ENCODE measurements around the gene DYNLT4.

Gene DYNLT4

DNA sequence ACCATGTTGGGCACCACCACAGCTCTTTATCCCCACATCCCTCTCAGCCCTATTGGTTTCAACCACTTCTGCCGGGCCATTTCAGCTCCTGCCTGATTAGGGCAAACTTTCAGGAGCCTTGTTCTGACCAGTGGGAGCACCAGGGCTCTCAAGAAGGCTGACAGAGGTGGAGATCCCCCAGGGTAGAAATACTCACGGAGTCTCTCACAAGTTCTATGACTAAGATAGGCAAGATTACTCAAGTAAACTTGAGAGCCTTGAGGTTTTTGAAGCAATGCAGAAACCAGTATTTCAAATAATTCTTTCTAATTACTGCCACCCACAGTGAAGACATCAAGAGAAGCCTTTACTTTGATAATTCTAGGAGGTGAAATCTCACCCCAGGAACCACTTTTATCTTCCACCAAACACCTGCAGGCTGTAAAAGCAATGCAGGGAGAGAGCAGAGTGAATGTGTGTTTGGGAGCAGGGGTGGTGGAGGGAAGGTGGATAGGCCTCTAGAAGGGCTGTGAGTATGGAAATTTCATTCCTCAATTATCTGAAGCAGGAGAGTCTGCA, 42.5 kb upstream of the DYNLT4 start:
- Histone ChIP-seq H3K9me3 (ENCODE audit: severe bottlenecking) (no peaks in the 10 kb centered on the region), H3K4me3 (ENCODE audit: low read depth, low read length) (no peak overlapping the region), H3K27me3 (ENCODE audit: insufficient read depth, low read depth, severe bottlenecking) (no peaks in the 10 kb centered on the region), H3K36me3 (no peaks in the 10 kb centered on the region), H3K27ac (no peak overlapping the region)
- TF ChIP-seq, protein P1, sequence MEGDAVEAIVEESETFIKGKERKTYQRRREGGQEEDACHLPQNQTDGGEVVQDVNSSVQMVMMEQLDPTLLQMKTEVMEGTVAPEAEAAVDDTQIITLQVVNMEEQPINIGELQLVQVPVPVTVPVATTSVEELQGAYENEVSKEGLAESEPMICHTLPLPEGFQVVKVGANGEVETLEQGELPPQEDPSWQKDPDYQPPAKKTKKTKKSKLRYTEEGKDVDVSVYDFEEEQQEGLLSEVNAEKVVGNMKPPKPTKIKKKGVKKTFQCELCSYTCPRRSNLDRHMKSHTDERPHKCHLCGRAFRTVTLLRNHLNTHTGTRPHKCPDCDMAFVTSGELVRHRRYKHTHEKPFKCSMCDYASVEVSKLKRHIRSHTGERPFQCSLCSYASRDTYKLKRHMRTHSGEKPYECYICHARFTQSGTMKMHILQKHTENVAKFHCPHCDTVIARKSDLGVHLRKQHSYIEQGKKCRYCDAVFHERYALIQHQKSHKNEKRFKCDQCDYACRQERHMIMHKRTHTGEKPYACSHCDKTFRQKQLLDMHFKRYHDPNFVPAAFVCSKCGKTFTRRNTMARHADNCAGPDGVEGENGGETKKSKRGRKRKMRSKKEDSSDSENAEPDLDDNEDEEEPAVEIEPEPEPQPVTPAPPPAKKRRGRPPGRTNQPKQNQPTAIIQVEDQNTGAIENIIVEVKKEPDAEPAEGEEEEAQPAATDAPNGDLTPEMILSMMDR (IDR thresholded peaks at IDR 0.05; ENCODE audit: low read depth, low read length) = no peak
- DNase-seq = no peak

DNA sequence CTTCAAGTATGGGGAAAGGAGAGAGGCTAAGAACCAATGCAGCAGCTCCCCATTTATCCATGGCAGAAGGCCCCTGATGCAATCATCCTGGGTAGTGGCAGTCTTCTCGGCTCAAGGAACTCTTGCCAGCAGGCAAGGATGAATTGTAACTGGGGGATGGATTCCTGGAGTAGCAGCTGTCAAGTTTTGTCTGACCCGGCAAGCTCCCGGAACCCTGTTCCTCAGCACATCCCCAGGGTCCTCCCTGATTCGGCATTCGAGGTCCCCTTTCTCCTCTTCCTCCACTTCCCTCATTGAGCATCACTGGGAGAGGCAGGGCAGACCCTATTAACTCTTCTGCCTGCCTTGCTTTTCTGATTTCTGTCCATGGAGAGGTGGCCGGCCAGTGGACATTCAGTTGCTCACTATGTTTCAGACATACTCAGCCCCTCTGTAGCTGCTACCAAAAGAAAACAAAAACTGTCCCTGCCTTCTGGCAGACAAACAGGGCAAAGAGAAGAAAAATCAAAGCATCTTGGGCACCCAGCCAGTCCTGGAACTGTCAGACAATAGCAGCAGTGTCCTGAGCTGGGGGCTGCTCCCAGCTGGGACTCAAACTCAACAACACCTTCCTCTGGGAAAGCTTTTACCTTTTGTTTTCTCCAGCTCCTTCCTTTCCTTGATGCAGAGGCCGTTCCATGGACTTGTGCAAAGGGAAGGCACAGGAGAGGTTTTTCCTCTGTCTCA, 41.5 kb upstream of the DYNLT4 start:
- no peaks in the 10 kb centered on the region for H3K36me3 ChIP-seq
- no peak overlapping the region; the same call in 1 of the 2 replicates for H3K27ac ChIP-seq
- no peaks in the 10 kb centered on the region for H3K27me3 ChIP-seq (ENCODE audit: insufficient read depth, low read depth, severe bottlenecking)

DNA sequence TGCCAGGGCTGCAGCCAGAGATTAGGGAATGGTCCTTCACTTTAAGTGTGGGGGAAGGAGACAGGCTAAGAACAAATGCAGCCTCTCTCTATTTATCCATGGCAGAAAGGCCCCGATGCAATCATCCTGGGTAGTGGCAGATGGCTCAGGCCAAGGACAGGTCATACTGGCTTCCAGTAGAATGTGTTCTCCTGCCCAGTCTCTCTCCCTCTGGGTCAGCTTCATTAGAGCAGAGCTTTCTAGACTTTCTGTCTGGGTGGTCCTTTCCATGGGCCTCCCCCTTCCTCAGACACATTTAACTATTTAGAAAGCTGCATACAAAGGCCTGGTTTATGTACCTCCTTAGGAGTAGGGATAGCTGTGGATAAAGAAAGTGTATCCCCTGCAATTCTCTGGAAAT, 40.7 kb upstream of the DYNLT4 start:
- Histone ChIP-seq H3K36me3 (no peaks in the 10 kb centered on the region), H3K27ac (peak overlapping the region; percentile 24; the same call in 1 of the 2 replicates), H3K4me3 (ENCODE audit: low read depth, low read length) (no peak overlapping the region), H3K9me3 (ENCODE audit: severe bottlenecking) (no peaks in the 10 kb centered on the region), H3K27me3 (ENCODE audit: insufficient read depth, low read depth, severe bottlenecking) (no peaks in the 10 kb centered on the region)
- TF ChIP-seq, protein P1 (IDR thresholded peaks at IDR 0.05; ENCODE audit: low read depth, low read length) = no peak
- peak; percentile 31 for DNase-seq

More for the DNA sequence above, 41.5 kb upstream of the DYNLT4 start:
- H3K9me3 ChIP-seq (ENCODE audit: severe bottlenecking) = no peaks in the 10 kb centered on the region
- no peak for DNase-seq
- no peak overlapping the region for H3K4me3 ChIP-seq (ENCODE audit: low read depth, low read length)
- TF ChIP-seq, protein P1 (IDR thresholded peaks at IDR 0.05; ENCODE audit: low read depth, low read length) = no peak

DNA sequence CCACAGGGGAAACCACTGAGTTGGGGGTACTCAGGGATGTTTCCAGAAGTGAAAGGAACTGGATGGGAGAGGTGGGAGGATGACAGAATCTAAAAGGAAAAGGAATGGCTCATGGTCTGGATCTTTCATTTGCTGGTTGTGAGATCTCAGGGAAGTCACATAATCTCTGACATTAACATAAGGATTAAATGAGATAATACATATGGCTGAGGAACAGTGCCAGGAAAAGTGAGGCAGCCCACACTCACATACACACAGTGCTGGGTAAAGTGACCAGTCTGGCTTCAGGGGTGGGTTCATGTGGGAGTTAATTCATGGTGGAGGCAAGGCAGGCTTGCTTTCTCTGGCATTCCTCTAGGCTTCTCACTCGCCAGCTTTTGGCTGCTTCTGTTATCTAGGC, 39.8 kb upstream of the DYNLT4 start:
- no peak for DNase-seq
- H3K9me3 ChIP-seq (ENCODE audit: severe bottlenecking) = no peaks in the 10 kb centered on the region
- no peaks in the 10 kb centered on the region for H3K36me3 ChIP-seq
- H3K4me3 ChIP-seq (ENCODE audit: low read depth, low read length) = no peak overlapping the region
- no peak overlapping the region for H3K27ac ChIP-seq
- no peaks in the 10 kb centered on the region for H3K27me3 ChIP-seq (ENCODE audit: insufficient read depth, low read depth, severe bottlenecking)
- TF ChIP-seq, protein P1 (IDR thresholded peaks at IDR 0.05; ENCODE audit: low read depth, low read length) = no peak

DNA sequence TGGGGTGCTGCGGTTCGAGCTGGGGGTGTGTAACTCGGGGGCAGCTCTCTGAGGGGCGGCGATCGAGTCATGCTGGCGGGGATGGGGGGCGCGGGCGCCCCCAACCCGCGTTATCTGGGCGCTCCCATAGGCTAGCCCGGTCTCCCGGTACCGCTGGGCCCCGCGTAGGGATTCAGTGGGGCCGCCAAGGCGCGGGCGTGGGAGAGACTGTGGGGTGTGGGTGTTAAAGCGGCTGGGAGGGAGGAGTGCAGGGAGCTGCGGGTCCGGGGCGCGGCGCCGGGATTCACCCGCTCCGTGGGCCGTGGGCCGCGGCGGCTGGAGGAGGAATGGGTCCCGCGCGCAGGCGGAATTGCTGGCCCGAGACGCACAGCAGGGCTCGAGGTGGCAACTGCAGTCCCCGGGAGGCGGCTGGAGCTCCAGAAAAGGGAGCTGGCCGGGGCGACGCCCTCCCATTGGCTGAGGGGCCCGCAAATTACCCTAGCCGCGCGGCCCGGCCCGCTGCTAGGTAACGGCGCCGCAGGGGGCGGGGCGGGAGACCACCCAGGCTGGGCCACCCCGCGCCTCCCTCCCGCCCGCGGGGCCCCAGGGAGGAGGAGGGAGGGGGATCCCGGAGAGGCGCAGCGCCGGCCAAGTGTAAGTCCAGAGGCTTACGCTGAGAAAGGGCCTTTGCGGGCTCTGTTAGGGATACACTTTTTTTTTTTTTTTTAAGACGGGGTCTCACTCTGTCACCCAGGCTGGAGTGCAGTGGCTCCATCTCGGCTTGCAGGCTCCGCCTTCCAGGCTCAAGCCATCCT, 35.9 kb upstream of the DYNLT4 start, which contains the start of gene PTCH2:
Gene PTCH2, minus strand, starts transcription at position 392 of the 794 bp plus-strand sequence. Its CDS starts 321 bp downstream, at position 71.
- peak within 1 kb of the TSS; percentile 43 for H3K27ac ChIP-seq
- no peaks in the 10 kb centered on the region for H3K27me3 ChIP-seq (ENCODE audit: insufficient read depth, low read depth, severe bottlenecking)
- TF ChIP-seq, protein P1 (IDR thresholded peaks at IDR 0.05; ENCODE audit: low read depth, low read length) = no peak
- H3K4me3 ChIP-seq (ENCODE audit: low read depth, low read length) = peak within 1 kb of the TSS; percentile 65
- H3K9me3 ChIP-seq (ENCODE audit: severe bottlenecking) = no peaks in the 10 kb centered on the region
- no peaks in the 10 kb centered on the region for H3K36me3 ChIP-seq
- peak; percentile 84 for DNase-seq
